H9 (cell line): ENCODE measurements around the gene DEGS2. TPM values are rescaled to one million over a fixed set of nuclear protein-coding genes. Genes with fewer than 3 reads are reported as not detected.

Experiments used
- DNase-seq: peaks from one replicate; pipeline ENCODE4 v3.0.0-alpha.2; 2017
- H2AFZ ChIP-seq: one replicate; pipeline ENCODE4 v1.6.1; 2013; ENCODE audit warnings: mild to moderate bottlenecking, low read length, control low read depth, moderate library complexity
- H2AK5ac ChIP-seq: 2 replicates; pipeline ENCODE4 v1.6.1; 2013; ENCODE audit warnings: low read length, control low read depth, mixed read lengths; ENCODE audit not compliant: insufficient read length
- H2BK120ac ChIP-seq: one replicate; pipeline ENCODE4 v1.6.1; 2013; ENCODE audit warnings: low read depth, mild to moderate bottlenecking, low read length, control low read depth, inconsistent platforms; ENCODE audit not compliant: poor library complexity, severe bottlenecking
- H2BK12ac ChIP-seq: 2 replicates; pipeline ENCODE4 v1.6.1; 2013; ENCODE audit warnings: low read length, control low read depth, mixed read lengths, low read depth; ENCODE audit not compliant: insufficient read length
- H2BK15ac ChIP-seq: 2 replicates; pipeline ENCODE4 v1.6.1; 2013; ENCODE audit warnings: low read depth, low read length, control low read depth
- H2BK20ac ChIP-seq: one replicate; pipeline ENCODE4 v1.6.1; 2013; ENCODE audit warnings: low read depth, mild to moderate bottlenecking, low read length, control low read depth, inconsistent platforms; ENCODE audit not compliant: poor library complexity, severe bottlenecking
- H2BK5ac ChIP-seq: 2 replicates; pipeline ENCODE4 v1.6.1; 2013; ENCODE audit warnings: low read length, control low read depth, mixed read lengths; ENCODE audit not compliant: insufficient read length
- H3K14ac ChIP-seq: 2 replicates; pipeline ENCODE4 v1.6.1; 2013; ENCODE audit warnings: low read length, control low read depth; ENCODE audit not compliant: insufficient read depth
- H3K18ac ChIP-seq: 2 replicates; pipeline ENCODE4 v1.6.1; 2013; ENCODE audit warnings: low read depth, mild to moderate bottlenecking, mixed read lengths, low read length, control low read depth; ENCODE audit not compliant: insufficient read length
- H3K23ac ChIP-seq: 2 replicates; pipeline ENCODE4 v1.6.1; 2013; ENCODE audit warnings: low read length, control low read depth, mixed read lengths, low read depth; ENCODE audit not compliant: insufficient read length
- H3K23me2 ChIP-seq: 2 replicates; pipeline ENCODE4 v1.6.1; 2013; ENCODE audit warnings: low read depth, mild to moderate bottlenecking, mixed read lengths, low read length, control low read depth; ENCODE audit not compliant: insufficient read length, poor library complexity, severe bottlenecking
- H3K27ac ChIP-seq: 2 replicates; pipeline ENCODE4 v1.5.1; 2013; ENCODE audit warnings: low read length, control low read depth, mixed read lengths, low read depth; ENCODE audit not compliant: insufficient read length
- H3K27me3 ChIP-seq: 2 replicates; pipeline ENCODE4 v1.6.1; 2013; ENCODE audit warnings: low read length, control low read depth, inconsistent platforms; ENCODE audit not compliant: insufficient read depth
- H3K4ac ChIP-seq: 2 replicates; pipeline ENCODE4 v1.6.1; 2013; ENCODE audit warnings: low read depth, mild to moderate bottlenecking, control low read depth, inconsistent platforms, low read length, moderate library complexity
- H3K4me1 ChIP-seq: 2 replicates; pipeline ENCODE4 v1.6.1; 2013; ENCODE audit warnings: low read length, control low read depth, inconsistent platforms; ENCODE audit not compliant: insufficient read depth
- H3K4me2 ChIP-seq: 2 replicates; pipeline ENCODE4 v1.6.1; 2013; ENCODE audit warnings: low read length, control low read depth, mixed read lengths; ENCODE audit not compliant: insufficient read length, insufficient read depth
- H3K56ac ChIP-seq: 2 replicates; pipeline ENCODE4 v1.6.1; 2013; ENCODE audit warnings: low read depth, mild to moderate bottlenecking, mixed read lengths, low read length, control low read depth; ENCODE audit not compliant: insufficient read length
- H3K79me1 ChIP-seq: 2 replicates; pipeline ENCODE4 v1.6.1; 2013; ENCODE audit warnings: low read depth, mild to moderate bottlenecking, moderate library complexity, low read length, control low read depth, inconsistent platforms; ENCODE audit not compliant: insufficient read depth, poor library complexity, severe bottlenecking
- H3K79me2 ChIP-seq: 2 replicates; pipeline ENCODE4 v1.6.1; 2013; ENCODE audit warnings: low read length, control low read depth, inconsistent platforms; ENCODE audit not compliant: insufficient read depth
- H3K9ac ChIP-seq: 2 replicates; pipeline ENCODE4 v1.6.1; 2013; ENCODE audit warnings: low read length, control low read depth, mixed read lengths; ENCODE audit not compliant: insufficient read length; ENCODE audit errors: extremely low read depth
- H3K9me3 ChIP-seq: one replicate; pipeline ENCODE4 v1.6.1; 2013; ENCODE audit warnings: low read depth, low read length, inconsistent platforms; ENCODE audit not compliant: control insufficient read depth
- H3T11ph ChIP-seq: one replicate; pipeline ENCODE4 v1.6.1; 2013; ENCODE audit warnings: mild to moderate bottlenecking, low read length, control low read depth, inconsistent platforms
- H4K20me1 ChIP-seq: one replicate; pipeline ENCODE4 v1.6.1; 2013; ENCODE audit not compliant: control insufficient read depth, insufficient read length, insufficient read depth
- H4K5ac ChIP-seq: 2 replicates; pipeline ENCODE4 v1.6.1; 2013; ENCODE audit warnings: low read depth, mild to moderate bottlenecking, mixed read lengths, low read length, control low read depth; ENCODE audit not compliant: insufficient read length
- H4K8ac ChIP-seq: replicated peaks from 2 replicates; pipeline ENCODE4 v1.6.1; 2013; ENCODE audit warnings: low read length, control low read depth, mixed read lengths, low read depth; ENCODE audit not compliant: insufficient read length
- H4K91ac ChIP-seq: 2 replicates; pipeline ENCODE4 v1.6.1; 2013; ENCODE audit warnings: low read depth, mild to moderate bottlenecking, moderate library complexity, mixed read lengths, low read length, control low read depth; ENCODE audit not compliant: insufficient read length
- H3K27ac Mint-ChIP-seq, 3 experiments: 2 replicates in 2 of 3; 3 replicates in 1 of 3; pipeline ENCODE4 v1.8.0; 2020 to 2021; ENCODE audit warnings: mixed read lengths in 3 of 3, mild to moderate bottlenecking in 1 of 3, moderate library complexity in 1 of 3
- H3K27me3 Mint-ChIP-seq: 2 replicates; pipeline ENCODE4 v1.8.0; 2021; ENCODE audit warnings: low read depth, mild to moderate bottlenecking, moderate library complexity, mixed read lengths
- H3K36me3 Mint-ChIP-seq, 3 experiments: 2 replicates in 2 of 3; 3 replicates in 1 of 3; pipeline ENCODE4 v1.8.0; 2020 to 2021; ENCODE audit warnings: low read depth in 3 of 3, mixed read lengths in 3 of 3; ENCODE audit not compliant: insufficient read depth in 1 of 3
- H3K4me1 Mint-ChIP-seq, 2 experiments: 2 replicates each; pipeline ENCODE4 v1.8.0; 2020; ENCODE audit warnings: mixed read lengths in 2 of 2
- H3K4me3 Mint-ChIP-seq, 2 experiments: 2 replicates in 1 of 2; 3 replicates in 1 of 2; pipeline ENCODE4 v1.8.0; 2020 to 2021; ENCODE audit warnings: mild to moderate bottlenecking in 2 of 2, mixed read lengths in 2 of 2, moderate library complexity in 1 of 2
- H3K9me3 Mint-ChIP-seq, 2 experiments: 2 replicates in 1 of 2; 3 replicates in 1 of 2; pipeline ENCODE4 v1.8.0; 2020; ENCODE audit warnings: mild to moderate bottlenecking in 2 of 2, mixed read lengths in 2 of 2, moderate library complexity in 1 of 2
- CTCF ChIP-seq: fragments of 200-600 bp; sonication (generic); conservative IDR thresholded peaks from 3 replicates; pipeline ENCODE4 v1.8.0; 2021; ENCODE audit warnings: antibody characterized with exemption, mild to moderate bottlenecking
- WGBS: extraction: QIAGEN DNeasy Blood & Tissue Kit; methylation state at CpG from one replicate; pipeline ENCODE4 v1.1.7; 2013; ENCODE audit warnings: missing lambda C conversion rate, low lambda C conversion rate, mixed read lengths; ENCODE audit not compliant: insufficient read length; ENCODE audit errors: extremely low coverage; 5-methylcytosine and 5-hydroxymethylcytosine counted together
- total RNA-seq: library from RNA; stranded (reverse); gene quantifications from 2 replicates; pipeline ENCODE4 v1.2.1, GENCODE V29; 2021

The DEGS2 gene
- total RNA-seq, 1 experiment from 2014 or later: 0.72 TPM

- Histone ChIP-seq H3K4me1 (no peaks in the 10 kb centered on the region), H3K56ac (no peak overlapping the region), H2BK120ac (no peak overlapping the region), H2AFZ (no peak overlapping the region), H2AK5ac (no peak overlapping the region), H3K79me2 (no peaks in the 10 kb centered on the region), H2BK12ac (no peak overlapping the region), H3K27ac (no peak overlapping the region), H3K4ac (no peak overlapping the region), H4K20me1 (no peaks in the 10 kb centered on the region), H3K4me2 (no peak overlapping the region), H3K27me3 (peaks cover 23% of the 10 kb centered on the region), H3K23me2 (peaks cover 3% of the 10 kb centered on the region), H3K9me3 (no peaks in the 10 kb centered on the region), H3K79me1 (no peaks in the 10 kb centered on the region), H3K18ac (no peak overlapping the region), H3K23ac (no peak overlapping the region), H4K8ac (no peak overlapping the region), H4K91ac (no peak overlapping the region), H2BK5ac (no peak overlapping the region), H3K14ac (no peak overlapping the region), H3T11ph (no peak overlapping the region), H4K5ac (no peak overlapping the region), H2BK20ac (no peak overlapping the region), H3K9ac (no peak overlapping the region), H2BK15ac (no peak overlapping the region)
- no CpG with 5 or more reads among the region's 7 CpGs for WGBS
- TF ChIP-seq CTCF: no peak
- Mint-ChIP-seq H3K36me3 (no peaks in the 10 kb centered on the region; a peak in 1 of 7 replicates), H3K27me3 (peaks cover 69% of the 10 kb centered on the region), H3K27ac (no peak overlapping the region), H3K4me1 (peaks cover under 1 to 16% of the 10 kb centered on the region in 2 experiments), H3K9me3 (no peaks in the 10 kb centered on the region; a peak in 3 of 5 replicates), H3K4me3 (peak overlapping the region in 1 of 2 experiments; percentile 76; a peak in 3 of 5 replicates)
- DNase-seq: no peak
These were observed 1.1 kb upstream of the DEGS2 start for GRCh38 chr14:100160534-100160916.
